ENCODE data around the gene PLB1. TPM values are rescaled to one million over a fixed set of nuclear protein-coding genes. Genes with fewer than 3 reads are reported as not detected.

The PLB1 gene
- polyA plus RNA-seq, 1 experiment: 0.38 TPM

DNA sequence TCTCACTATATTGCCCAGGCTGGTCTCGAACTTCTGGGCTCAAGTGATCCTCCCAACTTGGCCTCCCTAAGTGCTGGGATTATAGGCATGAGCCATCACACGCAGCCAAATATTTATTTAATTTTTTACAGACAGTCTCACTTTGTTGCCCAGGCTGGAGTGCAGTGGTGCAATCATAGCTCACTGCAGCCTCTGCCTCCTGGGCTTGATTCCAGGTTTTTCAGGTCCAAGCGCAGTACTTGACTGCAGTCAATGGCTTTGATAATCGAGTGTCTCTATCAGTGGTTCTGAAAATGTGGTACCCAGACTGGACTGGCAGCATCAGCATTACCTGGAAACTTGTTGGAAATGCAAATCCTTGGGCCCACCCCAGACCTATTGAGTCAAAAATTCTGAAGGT lies 63.1 kb downstream of the PLB1 start:
- DNase-seq (ENCODE audit: low read depth): no peak
- no peak for TF ChIP-seq CTCF (IDR thresholded peaks at IDR 0.05; ENCODE audit: insufficient read depth, low read depth, low read length)
- POLR2A ChIA-PET: no interaction called here
- Histone ChIP-seq H3K36me3 (ENCODE audit: control insufficient read depth, insufficient read depth, low read length) (no peaks in the 10 kb centered on the region), H3K27me3 (ENCODE audit: control insufficient read depth, insufficient read depth, low read length) (no peaks in the 10 kb centered on the region; the same call in 1 of the 2 replicates), H3K4me3 (ENCODE audit: low read depth, low read length) (no peak overlapping the region)
- CTCF ChIA-PET: interaction anchor here (4.6 kb wide), 1 partner anchor 8 kb away, joined by 27 read pairs; no protein-coding TSS in a partner anchor

DNA sequence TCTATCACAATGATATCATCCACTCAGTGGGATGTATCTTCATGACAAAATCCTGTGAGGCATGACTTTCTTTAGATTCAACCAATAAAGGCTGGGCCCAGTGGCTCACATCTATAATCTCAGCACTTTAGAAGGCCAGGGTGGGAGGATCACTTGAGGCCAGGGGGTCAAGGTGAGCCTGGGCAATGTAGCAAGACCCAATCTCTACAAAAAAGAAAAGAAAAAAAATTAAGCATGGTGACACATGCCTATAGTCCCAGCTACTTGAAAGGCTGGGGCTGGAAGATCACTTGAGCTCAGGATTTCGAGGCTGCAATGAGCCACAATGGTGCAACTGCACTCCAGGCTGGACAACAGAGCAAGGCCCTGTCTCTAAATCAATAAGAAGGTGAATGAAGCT lies 68.0 kb downstream of the PLB1 start:
- DNase-seq (ENCODE audit: low read depth): no peak
- CTCF ChIA-PET: interaction anchor here (1.0 kb wide), 1 partner anchor 30 kb away, joined by 4 read pairs; no protein-coding TSS in a partner anchor
- no peak overlapping the region for H3K4me3 ChIP-seq (ENCODE audit: low read depth, low read length)
- H3K27me3 ChIP-seq (ENCODE audit: control insufficient read depth, insufficient read depth, low read length): no peaks in the 10 kb centered on the region
- no peaks in the 10 kb centered on the region for H3K36me3 ChIP-seq (ENCODE audit: control insufficient read depth, insufficient read depth, low read length)
- TF ChIP-seq CTCF (IDR thresholded peaks at IDR 0.05; ENCODE audit: insufficient read depth, low read depth, low read length): no peak
- POLR2A ChIA-PET: no interaction called here

DNA sequence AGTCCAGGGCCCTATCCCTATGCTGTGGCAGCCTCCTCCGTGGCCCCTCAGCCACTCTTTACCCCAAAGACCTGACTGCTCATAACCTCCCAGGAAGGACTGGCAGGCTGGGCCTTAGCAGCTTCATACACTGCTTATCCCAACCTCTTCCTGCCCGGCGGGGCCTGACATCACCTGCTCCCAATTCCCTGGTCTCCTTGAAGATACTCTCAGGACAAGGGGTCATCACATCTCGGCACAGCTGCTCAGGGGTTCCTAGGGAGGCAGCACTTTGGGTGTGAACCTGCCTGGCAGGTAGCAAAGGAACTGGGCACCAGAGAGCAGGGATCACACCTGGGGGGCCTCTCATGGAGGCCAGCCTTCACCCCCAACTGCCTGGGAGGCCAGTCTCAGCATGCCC lies 68.5 kb downstream of the PLB1 start:
- TF ChIP-seq CTCF (IDR thresholded peaks at IDR 0.05; ENCODE audit: insufficient read depth, low read depth, low read length): no peak
- DNase-seq (ENCODE audit: low read depth): no peak
- POLR2A ChIA-PET: no interaction called here
- CTCF ChIA-PET: interaction anchor here (1.0 kb wide), 1 partner anchor 30 kb away, joined by 4 read pairs; no protein-coding TSS in a partner anchor
- no peaks in the 10 kb centered on the region for H3K27me3 ChIP-seq (ENCODE audit: control insufficient read depth, insufficient read depth, low read length)
- no peak overlapping the region for H3K4me3 ChIP-seq (ENCODE audit: low read depth, low read length)
- no peaks in the 10 kb centered on the region for H3K36me3 ChIP-seq (ENCODE audit: control insufficient read depth, insufficient read depth, low read length)

- no peak overlapping the region for H3K4me3 ChIP-seq (ENCODE audit: low read depth, low read length)
- CTCF ChIA-PET: interaction anchor here (0.8 to 4.5 kb wide), 2 partner anchors 30 to 126 kb away, joined by 3 to 40 read pairs; no protein-coding TSS in a partner anchor
- TF ChIP-seq CTCF (IDR thresholded peaks at IDR 0.05; ENCODE audit: insufficient read depth, low read depth, low read length): no peak
- no peaks in the 10 kb centered on the region for H3K27me3 ChIP-seq (ENCODE audit: control insufficient read depth, insufficient read depth, low read length)
- H3K36me3 ChIP-seq (ENCODE audit: control insufficient read depth, insufficient read depth, low read length): no peaks in the 10 kb centered on the region
- POLR2A ChIA-PET: no interaction called here
- DNase-seq (ENCODE audit: low read depth): no peak
These were observed 69.2 kb downstream of the PLB1 start for GRCh38 chr2:28565033-28565432.

GRCh38 chr2:28565720-28566295 lies 69.9 kb downstream of the PLB1 start:
- no peaks in the 10 kb centered on the region for H3K27me3 ChIP-seq (ENCODE audit: control insufficient read depth, insufficient read depth, low read length)
- no peak overlapping the region for H3K4me3 ChIP-seq (ENCODE audit: low read depth, low read length)
- POLR2A ChIA-PET: no interaction called here
- no peak for DNase-seq (ENCODE audit: low read depth)
- CTCF ChIA-PET: interaction anchor here (0.6 to 4.5 kb wide), 31 partner anchors 9 to 393 kb away, joined by 3 to 40 read pairs (median 5); partner anchors contain the start of genes PPP1CB and TRMT61B
- H3K36me3 ChIP-seq (ENCODE audit: control insufficient read depth, insufficient read depth, low read length): no peaks in the 10 kb centered on the region
- no peak for TF ChIP-seq CTCF (IDR thresholded peaks at IDR 0.05; ENCODE audit: insufficient read depth, low read depth, low read length)
